ENCODE results near the gene PGC. TPM values are rescaled to one million over a fixed set of nuclear protein-coding genes. Genes with fewer than 3 reads are reported as not detected.

The PGC gene
- total and polyA plus RNA-seq, 2 donors (not counting 3 experiments of a cell fraction or from before 2014, with no cell fraction given): not detected

DNA sequence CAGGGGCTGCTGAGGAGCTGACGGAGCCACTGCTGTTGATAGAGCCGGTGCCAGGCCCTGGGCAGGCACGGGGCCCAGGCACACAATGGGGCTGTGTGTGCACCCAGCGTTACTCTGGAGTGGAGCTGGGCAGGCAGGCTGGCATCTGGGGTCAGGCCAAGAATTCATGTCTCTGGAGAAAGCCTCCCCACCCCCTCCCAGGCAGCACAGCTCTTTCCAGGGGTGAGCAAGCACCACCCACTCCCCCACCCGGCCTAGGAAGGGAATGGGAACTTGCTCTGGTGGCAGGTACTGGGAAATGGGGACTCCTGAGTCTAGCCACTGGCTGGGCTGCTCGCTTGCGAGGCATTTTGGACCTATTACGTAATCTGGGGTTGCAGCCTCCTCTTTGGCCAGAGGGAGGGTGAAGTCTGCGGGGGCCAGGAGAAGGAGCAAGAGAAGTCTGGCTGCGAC is 34.5 kb downstream of the PGC start:
- Histone ChIP-seq H3K27me3 (ENCODE audit: control insufficient read depth in 2 of 2, insufficient read depth in 2 of 2, low read length in 2 of 2) (no peaks in the 10 kb centered on the region), H3K9me3 (replicated peaks; ENCODE audit: control insufficient read depth, insufficient read depth, low read length) (no peaks in the 10 kb centered on the region), H3K4me1 (ENCODE audit: control insufficient read depth, extremely low read depth, insufficient read depth, low read length) (no peaks in the 10 kb centered on the region), H4K20me1 (replicated peaks; ENCODE audit: control insufficient read depth, extremely low read depth, insufficient read depth, low read length) (no peaks in the 10 kb centered on the region), H2AFZ (ENCODE audit: low read depth, low read length) (no peak overlapping the region), H3K36me3 (ENCODE audit: control insufficient read depth in 2 of 2, extremely low read depth in 1 of 2, insufficient read depth in 2 of 2, low read length in 2 of 2) (no peaks in the 10 kb centered on the region), H3K4me3 (replicated peaks in 1 of 3; ENCODE audit: insufficient read depth in 1 of 3, low read depth in 1 of 3, low read length in 3 of 3) (no peak overlapping the region), H3K79me2 (ENCODE audit: control insufficient read depth, insufficient read depth, low read length) (no peaks in the 10 kb centered on the region), H3K9me1 (replicated peaks; ENCODE audit: control insufficient read depth, extremely low read depth, insufficient read depth, low read length) (no peaks in the 10 kb centered on the region), H3K4me2 (ENCODE audit: insufficient read depth, low read length) (no peak overlapping the region), H3K27ac (ENCODE audit: insufficient read depth, low read depth, low read length) (no peak overlapping the region), H3K9ac (replicated peaks; ENCODE audit: extremely low read depth, insufficient read depth, low read length) (no peak overlapping the region)
- ChIA-PET CTCF (no interaction called here), POLR2A (no interaction called here)
- dilution Hi-C loops (cut with MboI; ENCODE audit: extremely low pct_ligation_motif_present, low sequenced_read_pairs) (no loop called here), intact Hi-C loops (cut with micrococcal nuclease) (no loop called here)
- FAIRE-seq: no peak
- TF ChIP-seq JUN (IDR thresholded peaks at IDR 0.05; ENCODE audit: borderline replicate concordance, insufficient read depth, insufficient read length, low read depth) (no peak), EZH2 (IDR thresholded peaks at IDR 0.05; ENCODE audit: borderline replicate concordance, low read depth, low read length, severe bottlenecking) (no peak), FOS (IDR thresholded peaks at IDR 0.05; ENCODE audit: borderline replicate concordance, insufficient read depth, low read length) (no peak), POLR2AphosphoS5 (IDR thresholded peaks at IDR 0.05; ENCODE audit: insufficient read depth, low read depth, low read length) (no peak), GATA2 (IDR thresholded peaks at IDR 0.05; ENCODE audit: insufficient read depth, insufficient read length, low read depth, low read length) (no peak), POLR2A (IDR thresholded peaks at IDR 0.05; ENCODE audit: low read depth, low read length) (no peak), MYC (IDR thresholded peaks at IDR 0.05; ENCODE audit: low read depth, low read length) (no peak)
- TF ChIP-seq, protein P1, sequence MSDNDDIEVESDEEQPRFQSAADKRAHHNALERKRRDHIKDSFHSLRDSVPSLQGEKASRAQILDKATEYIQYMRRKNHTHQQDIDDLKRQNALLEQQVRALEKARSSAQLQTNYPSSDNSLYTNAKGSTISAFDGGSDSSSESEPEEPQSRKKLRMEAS (IDR thresholded peaks at IDR 0.05; ENCODE audit: insufficient read depth, insufficient read length): no peak
- BruUV-seq (replicated peaks): no TSS peak
- DNase-seq (ENCODE audit: low read depth, low spot score): no peak

All from endothelial cell of umbilical vein (primary cell).